ENCODE results near the gene CSTPP1.

GRCh38 chr11:47047972-47048371 is 111.4 kb downstream of the CSTPP1 start:
- TF ChIP-seq EZH2 (IDR thresholded peaks at IDR 0.05; ENCODE audit: borderline replicate concordance, low read depth, low read length, severe bottlenecking) (no peak), CTCF (IDR thresholded peaks at IDR 0.05; ENCODE audit: borderline replicate concordance, extremely low read depth, low read length, poor library complexity, severe bottlenecking) (no peak)

Data from DND-41 (cell line).